NCI-H524 (cell line): Measurements from ENCODE around the gene SRP72.

Experiments used
- DNase-seq, 2 experiments: peaks; one replicate each; lab custom pipeline; 2025; lab: John Stamatoyannopoulos, UW

The SRP72 gene

GRCh38 chr4:56544573-56545131 is 77.2 kb downstream of the SRP72 start:
- peak; percentile 66 to 78 for DNase-seq

DNA sequence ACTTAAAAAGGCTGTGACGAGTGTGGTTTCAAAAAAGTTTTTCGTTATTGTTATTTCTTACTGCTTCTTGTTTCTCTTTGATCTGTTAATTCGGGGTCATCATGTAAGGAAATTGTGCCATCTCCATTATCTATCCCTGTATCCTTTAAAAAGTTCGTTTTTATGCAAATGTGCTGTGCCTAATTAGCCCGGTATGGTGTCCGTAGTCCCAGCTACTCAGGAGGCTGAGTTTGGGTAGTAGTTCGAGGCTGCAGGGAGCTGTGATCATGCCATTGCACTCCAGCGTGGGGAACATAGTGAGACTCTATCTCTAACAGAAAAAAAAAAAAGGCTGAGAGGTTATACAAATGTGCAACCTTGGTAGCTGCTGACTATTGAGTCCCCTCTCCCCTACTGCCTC is 83.2 kb downstream of the SRP72 start:
- no peak for DNase-seq

DNA sequence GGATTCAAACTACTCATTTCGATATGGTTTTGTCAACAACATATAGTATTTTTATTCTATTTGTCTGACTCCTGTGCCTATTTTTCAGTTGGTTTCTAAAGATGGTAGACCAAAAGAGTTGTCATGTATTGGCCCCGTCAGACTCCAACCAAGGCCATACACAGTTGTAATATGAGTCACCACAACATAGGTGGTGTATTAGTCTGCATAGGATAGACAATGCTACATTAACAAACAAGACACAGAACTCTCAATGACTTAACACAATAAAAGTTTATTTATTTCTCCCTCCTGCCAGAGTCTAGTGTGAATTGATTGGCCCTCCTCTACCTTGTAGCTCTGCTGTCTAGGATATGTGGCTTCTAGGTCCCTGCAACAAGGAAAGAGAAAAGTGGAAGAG is 84.1 kb downstream of the SRP72 start:
- DNase-seq, result no peak

- no peak for DNase-seq
These were observed 84.9 kb downstream of the SRP72 start for GRCh38 chr4:56552273-56552672.
